ENCODE data around the gene FBXL17. TPM values are rescaled to one million over a fixed set of nuclear protein-coding genes. Genes with fewer than 3 reads are reported as not detected.

FBXL17 gene
- total and polyA plus RNA-seq, 2 donors (not counting 1 experiment from before 2014, with no cell fraction given), result 7.3 to 40.3 TPM

- Mint-ChIP-seq H3K27me3 (no peaks in the 10 kb centered on the region), H3K9me3 (ENCODE audit: insufficient read depth) (no peaks in the 10 kb centered on the region), H3K4me3 (no peak overlapping the region), H3K27ac (no peak overlapping the region), H3K4me1 (no peaks in the 10 kb centered on the region)
- Histone ChIP-seq H3K27ac (ENCODE audit: low read length in 2 of 2) (no peak overlapping the region), H3K79me2 (ENCODE audit: control insufficient read depth, insufficient read depth, low read length) (no peaks in the 10 kb centered on the region), H3K4me3 (ENCODE audit: control extremely low read depth in 1 of 5, extremely low read depth in 1 of 5, insufficient read depth in 1 of 5, low read depth in 2 of 5, low read length in 4 of 5) (no peak overlapping the region), H3K36me3 (replicated peaks in 1 of 2; ENCODE audit: control extremely low read depth in 1 of 2, control insufficient read depth in 1 of 2, extremely low read depth in 1 of 2, insufficient read depth in 2 of 2, low read length in 1 of 2) (no peaks in the 10 kb centered on the region), H3K4me2 (replicated peaks; ENCODE audit: low read depth, low read length, poor library complexity, severe bottlenecking) (no peak overlapping the region), H2AFZ (ENCODE audit: insufficient read depth, low read depth, low read length, poor library complexity, severe bottlenecking) (no peak overlapping the region), H3K27me3 (replicated peaks in 1 of 4; ENCODE audit: control extremely low read depth in 1 of 4, control insufficient read depth in 3 of 4, insufficient read depth in 4 of 4, low read length in 3 of 4) (no peaks in the 10 kb centered on the region), H3K4me1 (ENCODE audit: control insufficient read depth in 2 of 2, insufficient read depth in 2 of 2, low read length in 2 of 2) (no peaks in the 10 kb centered on the region), H3K9ac (ENCODE audit: low read length) (no peak overlapping the region), H4K20me1 (ENCODE audit: control insufficient read depth, insufficient read depth, low read length, poor library complexity, severe bottlenecking) (no peaks in the 10 kb centered on the region), H3K9me3 (ENCODE audit: control extremely low read depth in 1 of 3, control insufficient read depth in 2 of 3, insufficient read depth in 1 of 3, low read length in 2 of 3) (no peaks in the 10 kb centered on the region)
- ATAC-seq (ENCODE audit: low read depth), result no peak
- TF ChIP-seq CTCF (IDR thresholded peaks at IDR 0.05) (no peak), EZH2 (IDR thresholded peaks at IDR 0.05; ENCODE audit: borderline replicate concordance, insufficient read depth, low read depth, low read length, poor library complexity, severe bottlenecking) (no peak)
- ChIA-PET CTCF (no interaction called here), POLR2A (no interaction called here)
- DNase-seq, result no peak
- WGBS (ENCODE audit: insufficient coverage), result no CpG with 5 or more reads among the region's 3 CpGs
- intact Hi-C loops (cut with micrococcal nuclease), result no loop called here
Measured at GRCh38 chr5:108028883-108029282, 353.0 kb downstream of the FBXL17 start.

- ChIA-PET POLR2A (no interaction called here), CTCF (no interaction called here)
- H3K9me3 Mint-ChIP-seq (ENCODE audit: insufficient read depth), result no peaks in the 10 kb centered on the region
- H3K4me3 ChIP-seq (ENCODE audit: control extremely low read depth in 1 of 5, extremely low read depth in 1 of 5, insufficient read depth in 1 of 5, low read depth in 2 of 5, low read length in 4 of 5), result no peak overlapping the region
- H3K79me2 ChIP-seq (ENCODE audit: control insufficient read depth, insufficient read depth, low read length), result no peaks in the 10 kb centered on the region
- H3K4me3 Mint-ChIP-seq, result no peak overlapping the region
- no peaks in the 10 kb centered on the region for H4K20me1 ChIP-seq (ENCODE audit: control insufficient read depth, insufficient read depth, low read length, poor library complexity, severe bottlenecking)
- H3K27ac Mint-ChIP-seq, result no peak overlapping the region
- H2AFZ ChIP-seq (ENCODE audit: insufficient read depth, low read depth, low read length, poor library complexity, severe bottlenecking), result no peak overlapping the region
- H3K27me3 Mint-ChIP-seq, result no peaks in the 10 kb centered on the region
- no peak for ATAC-seq (ENCODE audit: low read depth)
- no peak for DNase-seq
- intact Hi-C loops (cut with micrococcal nuclease), result no loop called here
- H3K27me3 ChIP-seq (replicated peaks in 1 of 4; ENCODE audit: control extremely low read depth in 1 of 4, control insufficient read depth in 3 of 4, insufficient read depth in 4 of 4, low read length in 3 of 4), result no peaks in the 10 kb centered on the region
- no peaks in the 10 kb centered on the region for H3K4me1 Mint-ChIP-seq
- no peaks in the 10 kb centered on the region for H3K36me3 ChIP-seq (replicated peaks in 1 of 2; ENCODE audit: control extremely low read depth in 1 of 2, control insufficient read depth in 1 of 2, extremely low read depth in 1 of 2, insufficient read depth in 2 of 2, low read length in 1 of 2)
- no peak overlapping the region for H3K27ac ChIP-seq (ENCODE audit: low read length in 2 of 2)
- TF ChIP-seq CTCF (IDR thresholded peaks at IDR 0.05) (no peak), EZH2 (IDR thresholded peaks at IDR 0.05; ENCODE audit: borderline replicate concordance, insufficient read depth, low read depth, low read length, poor library complexity, severe bottlenecking) (no peak)
- H3K4me1 ChIP-seq (ENCODE audit: control insufficient read depth in 2 of 2, insufficient read depth in 2 of 2, low read length in 2 of 2), result no peaks in the 10 kb centered on the region
- no peak overlapping the region for H3K9ac ChIP-seq (ENCODE audit: low read length)
- no peaks in the 10 kb centered on the region for H3K9me3 ChIP-seq (ENCODE audit: control extremely low read depth in 1 of 3, control insufficient read depth in 2 of 3, insufficient read depth in 1 of 3, low read length in 2 of 3)
- H3K4me2 ChIP-seq (replicated peaks; ENCODE audit: low read depth, low read length, poor library complexity, severe bottlenecking), result no peak overlapping the region
Measured at GRCh38 chr5:108028412-108028811, 353.5 kb downstream of the FBXL17 start.
